ENCODE results near the gene NPAS2. TPM values are rescaled to one million over a fixed set of nuclear protein-coding genes. Genes with fewer than 3 reads are reported as not detected.
A peak's percentile ranks its signal among the peaks of the same experiment; 100 is the strongest.

NPAS2 gene
- total RNA-seq, 1 donor from 2014 or later: 8.3 TPM

DNA sequence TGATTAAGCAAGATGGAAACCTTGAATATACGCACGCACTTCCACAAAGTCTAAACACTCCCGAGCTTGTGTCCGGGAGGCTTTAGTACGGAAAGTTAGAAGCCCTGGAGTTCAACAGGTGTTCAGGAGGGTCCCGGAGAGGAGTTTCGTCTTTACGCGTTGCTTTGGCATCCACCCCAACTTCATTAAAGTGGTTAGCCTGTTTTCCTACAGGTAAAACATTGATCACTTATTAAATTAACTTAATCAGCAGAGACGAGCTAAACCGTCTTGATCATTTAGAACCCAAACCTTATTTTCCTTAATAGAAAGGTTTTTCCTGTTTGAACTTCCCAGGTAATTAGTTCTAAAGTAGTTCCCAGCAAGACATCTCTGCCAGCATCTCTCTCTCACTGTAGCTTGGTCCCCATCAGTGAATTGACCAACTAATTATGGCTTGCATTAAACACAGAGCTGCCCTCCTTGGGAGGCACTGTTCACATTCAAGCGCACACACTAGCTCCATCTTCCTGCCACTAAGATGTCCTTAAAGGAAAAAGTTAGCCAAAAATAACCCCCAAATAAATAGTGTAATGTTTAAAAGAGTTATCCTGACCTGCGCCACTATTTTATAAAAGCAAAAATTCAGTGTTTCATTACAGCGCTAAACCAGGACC lies 1.4 kb downstream of the NPAS2 start:
- peak; percentile 20 for DNase-seq

DNA sequence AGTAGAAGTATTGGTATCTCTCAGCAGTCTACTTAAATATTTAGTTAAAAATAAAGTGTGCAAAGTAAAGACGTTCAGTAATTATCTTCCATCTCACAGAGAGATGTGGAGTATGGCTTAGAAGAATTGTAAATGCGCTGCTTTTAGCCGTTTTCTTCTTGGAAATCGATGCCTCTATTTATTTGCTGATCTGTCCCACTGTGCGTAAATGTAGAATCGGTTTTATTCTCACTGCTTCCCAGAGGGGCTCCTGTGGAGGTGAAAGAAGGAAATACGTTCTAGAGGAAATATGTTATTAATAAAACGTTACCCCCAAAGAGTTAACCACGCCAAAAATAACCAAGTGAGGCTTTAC lies 1.9 kb downstream of the NPAS2 start:
- DNase-seq: no peak

DNA sequence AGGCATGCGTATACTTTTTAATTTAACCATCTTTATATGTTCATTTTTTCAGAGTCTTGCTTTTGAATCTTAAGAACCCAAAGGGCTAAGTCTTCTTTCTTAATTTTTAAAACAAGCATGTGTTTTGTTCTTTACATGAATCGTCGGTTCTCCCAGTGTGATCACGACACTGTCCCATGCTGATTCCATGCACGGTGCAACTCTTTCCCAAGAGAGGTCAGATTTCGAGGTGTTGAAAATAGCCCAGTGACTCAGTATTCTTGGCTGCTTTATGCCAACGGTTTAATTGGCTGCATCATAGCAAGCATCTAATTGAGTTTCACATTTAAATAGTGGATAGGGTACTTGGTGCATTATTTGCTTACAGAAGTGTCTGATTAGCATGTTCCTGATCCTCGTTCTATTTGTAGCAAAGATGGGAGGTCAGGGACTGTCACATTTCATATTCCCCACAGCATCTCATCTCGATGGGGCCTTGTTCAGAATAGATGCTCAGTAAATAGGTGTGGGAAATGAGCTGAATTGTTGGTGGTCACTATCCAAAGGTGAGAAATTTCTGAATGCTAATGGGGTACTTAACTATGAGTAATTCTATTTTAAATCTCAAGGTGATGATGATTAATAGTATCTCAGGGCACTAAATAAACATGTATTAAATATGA lies 2.8 kb downstream of the NPAS2 start:
- DNase-seq: peak; percentile 32

DNA sequence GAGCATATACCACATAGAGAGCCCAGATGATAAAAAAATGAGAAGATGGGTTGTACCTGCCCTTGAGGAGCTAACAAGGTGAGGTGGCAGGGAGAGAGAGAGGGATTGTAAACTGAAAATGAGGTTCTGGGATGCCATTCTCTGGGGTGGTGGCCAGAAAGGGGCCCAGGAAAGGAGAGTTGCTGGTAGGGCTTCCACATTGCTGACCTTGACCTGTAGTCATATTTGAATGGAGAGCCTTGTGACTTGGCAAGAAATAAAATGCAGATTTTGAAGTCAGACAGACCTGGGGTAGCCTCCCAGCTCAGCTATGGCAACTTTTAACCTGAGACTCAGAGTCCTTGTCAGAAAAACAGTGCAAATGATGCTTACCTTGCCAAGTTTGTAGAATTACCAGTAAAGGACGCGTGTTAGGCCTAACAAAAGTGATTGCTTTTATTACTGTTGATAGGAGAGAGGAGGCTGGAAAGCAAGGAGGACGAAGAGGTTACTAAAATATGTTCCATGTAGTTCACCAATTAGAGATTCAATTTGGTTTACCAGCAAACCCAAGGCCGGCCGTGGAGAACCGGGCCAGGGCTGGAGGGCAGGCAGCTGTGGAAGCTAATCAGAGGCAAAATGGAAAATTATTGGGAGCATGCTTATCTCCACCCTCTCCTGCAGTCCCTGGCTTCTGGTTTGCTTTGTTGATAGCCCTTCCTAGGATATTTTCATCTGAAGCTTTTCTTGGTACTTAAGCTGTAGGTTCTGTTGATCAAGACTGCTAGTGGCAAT lies 3.9 kb downstream of the NPAS2 start:
- no peak for DNase-seq

DNA sequence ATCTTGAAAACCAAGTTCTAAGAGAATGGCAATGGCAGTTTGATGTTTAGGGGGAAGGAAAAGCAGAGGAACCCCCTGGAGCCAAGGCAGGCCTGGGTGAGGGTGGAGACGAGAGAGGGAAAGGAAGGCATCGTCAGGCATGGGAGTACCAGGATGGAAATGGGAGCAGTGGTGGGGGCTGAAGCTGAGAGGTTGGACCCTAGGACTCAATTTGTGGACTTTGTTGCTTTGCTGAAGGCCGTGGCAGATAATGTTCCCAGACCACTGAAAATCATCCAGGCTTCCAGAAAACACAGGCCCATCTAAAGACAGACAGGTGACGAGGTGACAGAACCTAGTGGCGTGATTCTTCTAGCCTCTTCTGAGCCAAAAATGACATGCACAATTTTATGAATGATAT lies 4.9 kb downstream of the NPAS2 start:
- DNase-seq: no peak

- DNase-seq: no peak
These were observed 6.6 kb downstream of the NPAS2 start for GRCh38 chr2:100826494-100826893.

DNA sequence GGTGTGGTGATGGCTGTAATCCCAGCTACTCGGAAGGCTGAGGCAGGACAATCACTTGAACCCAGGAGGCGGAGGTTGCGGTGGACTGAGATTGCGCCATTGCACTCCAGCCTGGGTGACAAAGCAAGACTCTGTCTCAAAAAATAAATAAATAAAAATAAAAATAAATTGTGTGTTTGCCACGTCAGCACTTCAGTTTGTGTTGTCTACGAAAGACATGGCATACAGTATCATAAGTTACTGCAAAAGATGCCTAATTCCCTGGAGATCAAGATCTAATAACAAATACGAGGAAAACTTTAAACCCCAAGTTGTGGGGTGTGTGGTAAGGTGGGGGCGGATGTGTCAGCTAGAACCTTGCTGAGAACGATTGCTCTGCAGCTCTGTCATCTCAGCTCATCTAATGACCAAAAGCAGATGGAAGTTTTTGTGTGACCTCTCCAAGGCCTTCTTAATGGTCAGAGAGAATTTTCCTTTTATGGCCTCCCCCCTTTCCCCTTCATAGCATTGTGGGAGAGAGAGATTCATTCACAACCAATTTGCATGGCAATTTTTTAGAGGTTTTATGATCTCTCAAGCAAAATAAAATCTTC lies 11.3 kb downstream of the NPAS2 start:
- DNase-seq: no peak

DNA sequence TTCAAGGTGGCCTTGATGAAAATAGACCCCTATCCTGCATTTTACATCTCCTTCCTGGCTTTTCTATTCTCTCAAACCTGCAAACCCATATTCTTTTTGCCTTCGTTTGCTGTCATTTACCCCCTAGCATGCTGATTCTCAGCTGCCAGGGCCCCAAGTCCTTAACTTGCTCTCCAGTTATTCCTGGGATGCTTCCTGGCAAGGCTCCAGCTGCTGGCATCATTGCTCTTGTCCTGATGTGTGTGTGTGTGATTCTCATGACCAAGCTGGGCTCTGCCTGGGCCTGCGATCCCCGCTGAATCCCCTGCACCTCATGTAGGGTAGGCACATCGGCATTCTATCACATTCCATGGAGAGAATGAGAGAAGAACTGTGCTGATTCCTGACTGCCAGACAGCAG lies 11.9 kb downstream of the NPAS2 start:
- DNase-seq: no peak

GRCh38 chr2:100832885-100833284 lies 12.9 kb downstream of the NPAS2 start:
- DNase-seq: no peak

DNA sequence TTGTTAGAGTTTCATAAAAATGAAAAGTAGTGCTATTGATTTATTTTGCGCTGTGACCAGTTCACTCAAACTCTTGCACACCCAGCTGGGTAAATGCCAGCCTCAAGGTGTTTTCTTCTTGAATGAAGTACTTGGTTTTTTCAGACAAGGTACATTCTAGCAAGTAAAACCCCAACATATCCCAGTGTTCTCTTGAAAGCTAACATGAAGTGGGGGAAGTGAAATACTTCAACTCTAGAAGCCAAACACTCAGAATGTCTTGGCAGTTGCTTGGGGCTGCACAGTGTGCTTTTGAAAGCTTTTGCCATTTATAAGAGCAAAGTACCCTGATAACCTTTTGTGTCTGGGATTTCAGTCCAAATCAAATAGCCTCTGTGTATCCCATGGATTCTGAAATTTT lies 13.4 kb downstream of the NPAS2 start:
- DNase-seq: no peak

- DNase-seq: no peak
These were observed 14.3 kb downstream of the NPAS2 start for GRCh38 chr2:100834221-100834620.

- DNase-seq: no peak
These were observed 15.2 kb downstream of the NPAS2 start for GRCh38 chr2:100835006-100835659.

- no peak for DNase-seq
These were observed 20.6 kb downstream of the NPAS2 start for GRCh38 chr2:100840519-100840918.

GRCh38 chr2:100842241-100842922 lies 22.4 kb downstream of the NPAS2 start:
- DNase-seq: no peak

- DNase-seq: no peak
These were observed 24.6 kb downstream of the NPAS2 start for GRCh38 chr2:100844514-100844913.

- no peak for DNase-seq
These were observed 25.4 kb downstream of the NPAS2 start for GRCh38 chr2:100845141-100845991.

GRCh38 chr2:100846716-100847115 lies 26.8 kb downstream of the NPAS2 start:
- DNase-seq: no peak

- DNase-seq: no peak
These were observed 32.5 kb downstream of the NPAS2 start for GRCh38 chr2:100852447-100852846.

GRCh38 chr2:100852999-100853908 lies 33.3 kb downstream of the NPAS2 start:
- no peak for DNase-seq

Data from dermis blood vessel endothelial cell (primary cell).